CD14-positive monocyte (primary cell): ENCODE data around the gene DNAH9. TPM values are rescaled to one million over a fixed set of nuclear protein-coding genes. Genes with fewer than 3 reads are reported as not detected.

Experiments used
- DNase-seq, 3 donors: peaks; one replicate each; pipeline ENCODE4 v3.0.0-alpha.2; 2011 to 2022
- H2AFZ ChIP-seq: 2 replicates; pipeline ENCODE4 v1.6.0; 2012; ENCODE audit warnings: mild to moderate bottlenecking, low read depth, low read length, inconsistent platforms; ENCODE audit not compliant: insufficient read depth, poor library complexity, severe bottlenecking
- H3K27ac ChIP-seq, 2 donors: 1 replicate in 1 of 2; 2 replicates in 1 of 2; pipeline ENCODE4 v1.5.1; 2012 to 2013; ENCODE audit warnings: low read length in 2 of 2, control low read depth in 1 of 2, inconsistent platforms in 1 of 2, low read depth in 1 of 2, mild to moderate bottlenecking in 1 of 2
- H3K27me3 ChIP-seq, 2 donors: one replicate each; pipeline versions ENCODE4 v1.6.0 to v1.6.1; 2011 to 2013; ENCODE audit warnings: low read length in 2 of 2; ENCODE audit not compliant: control insufficient read depth in 2 of 2, insufficient read depth in 2 of 2
- H3K36me3 ChIP-seq, 2 donors: replicated peaks in 1 of 2; 1 replicate in 1 of 2; 2 replicates in 1 of 2; pipeline versions ENCODE4 v1.5.1 to v1.6.1; 2012 to 2013; ENCODE audit warnings: low read length in 2 of 2, control low read depth in 1 of 2, inconsistent platforms in 1 of 2, mild to moderate bottlenecking in 1 of 2; ENCODE audit not compliant: insufficient read depth in 2 of 2, control insufficient read depth in 1 of 2
- H3K4me1 ChIP-seq, 2 donors: 1 replicate in 1 of 2; 2 replicates in 1 of 2; pipeline versions ENCODE4 v1.5.1 to v1.6.1; 2012 to 2013; ENCODE audit warnings: low read length in 2 of 2, control low read depth in 1 of 2, inconsistent platforms in 1 of 2, mild to moderate bottlenecking in 1 of 2, moderate library complexity in 1 of 2; ENCODE audit not compliant: insufficient read depth in 2 of 2, control insufficient read depth in 1 of 2
- H3K4me2 ChIP-seq: replicated peaks from 2 replicates; pipeline ENCODE3; 2012; ENCODE audit warnings: low read length, moderate library complexity, mild to moderate bottlenecking; ENCODE audit not compliant: poor library complexity, severe bottlenecking; ENCODE audit errors: extremely low read depth
- H3K4me3 ChIP-seq, 3 experiments: fragments of 200-600 bp in 1 of 3; sonication (generic) in 1 of 3; replicated peaks in 1 of 3; 1 replicate in 2 of 3; 2 replicates in 1 of 3; pipeline ENCODE4 v1.5.1; 2011 to 2013; ENCODE audit warnings: low read length in 3 of 3, mild to moderate bottlenecking in 3 of 3, control low read depth in 2 of 3, low read depth in 2 of 3, inconsistent platforms in 1 of 3, moderate library complexity in 1 of 3
- H3K79me2 ChIP-seq: 2 replicates; pipeline ENCODE4 v1.6.0; 2012; ENCODE audit warnings: mild to moderate bottlenecking, control low read depth, inconsistent platforms, low read length, moderate library complexity; ENCODE audit not compliant: insufficient read depth
- H3K9ac ChIP-seq: 2 replicates; pipeline ENCODE4 v1.6.0; 2017; ENCODE audit warnings: low read length, mild to moderate bottlenecking; ENCODE audit not compliant: insufficient read depth, poor library complexity, severe bottlenecking
- H3K9me3 ChIP-seq, 2 donors: replicated peaks in 1 of 2; 1 replicate in 1 of 2; 2 replicates in 1 of 2; pipeline versions ENCODE4 v1.5.1 to v1.6.1; 2012 to 2013; ENCODE audit warnings: low read length in 2 of 2, control low read depth in 1 of 2; ENCODE audit not compliant: control insufficient read depth in 1 of 2, insufficient read depth in 1 of 2
- H4K20me1 ChIP-seq: 2 replicates; pipeline ENCODE4 v1.6.0; 2012; ENCODE audit warnings: mild to moderate bottlenecking, low read length, control low read depth, moderate library complexity; ENCODE audit not compliant: insufficient read depth
- H3K27ac Mint-ChIP-seq, 7 donors: one replicate each; pipeline ENCODE4 v1.8.0; 2020; ENCODE audit warnings: mild to moderate bottlenecking in 7 of 7, mixed read lengths in 7 of 7, moderate library complexity in 6 of 7, inconsistent platforms in 2 of 7
- H3K27me3 Mint-ChIP-seq, 3 donors: one replicate each; pipeline ENCODE4 v1.8.0; 2021 to 2022; ENCODE audit warnings: low read depth in 3 of 3, mild to moderate bottlenecking in 3 of 3, mixed read lengths in 3 of 3, moderate library complexity in 3 of 3, inconsistent platforms in 1 of 3
- H3K36me3 Mint-ChIP-seq, 2 donors: one replicate each; pipeline ENCODE4 v1.8.0; 2020; ENCODE audit warnings: mixed read lengths in 2 of 2, inconsistent platforms in 1 of 2, mild to moderate bottlenecking in 1 of 2
- H3K4me1 Mint-ChIP-seq: one replicate; pipeline ENCODE4 v1.8.0; 2020; ENCODE audit warnings: mild to moderate bottlenecking, mixed read lengths
- H3K4me3 Mint-ChIP-seq, 2 donors: one replicate each; pipeline ENCODE4 v1.8.0; 2020; ENCODE audit warnings: mild to moderate bottlenecking in 2 of 2, mixed read lengths in 2 of 2, moderate library complexity in 1 of 2
- H3K9me3 Mint-ChIP-seq, 7 donors: one replicate each; pipeline ENCODE4 v1.8.0; 2020 to 2022; ENCODE audit warnings: mixed read lengths in 7 of 7, mild to moderate bottlenecking in 6 of 7, moderate library complexity in 6 of 7, inconsistent platforms in 2 of 7
- CTCF ChIP-seq: fragments of 200-600 bp; IDR thresholded peaks from one replicate; pipeline ENCODE4 v1.8.0; 2022; ENCODE audit warnings: antibody characterized with exemption, mild to moderate bottlenecking
- WGBS: methylation state at CpG from one replicate; pipeline ENCODE4 v1.1.5; 2013; ENCODE audit warnings: missing lambda C conversion rate; ENCODE audit not compliant: insufficient coverage; 5-methylcytosine and 5-hydroxymethylcytosine counted together
- intact Hi-C, 2 donors: fragments of 100-400 bp; cut with micrococcal nuclease; formaldehyde crosslinking; loops; one replicate each; pipeline versions ENCODE4 v1.15.0 to v1.15.1; 2023
- polyA plus RNA-seq, 3 donors: library from polyadenylated mRNA; depleted of rRNA in 1 of 3; unstranded in 2 of 3; stranded (reverse) in 1 of 3; fragments of 300-500 nt in 2 of 3; fragments of >200 nt in 1 of 3; fragmentation: Illumina TruSeq in 2 of 3; gene quantifications; 1 replicate in 2 of 3; 2 replicates in 1 of 3; pipeline ENCODE4 v1.2.3, GENCODE V29; 2012 to 2021

The DNAH9 gene
- polyA plus RNA-seq, 3 donors: not detected

- no peak overlapping the region for H3K27ac Mint-ChIP-seq
- peaks cover 0 to 4% (median 0%) of the 10 kb centered on the region in 3 donors for H3K27me3 Mint-ChIP-seq
- H3K4me3 Mint-ChIP-seq: no peak overlapping the region
- H3K9me3 Mint-ChIP-seq: peaks cover 0 to 3% (median 0%) of the 10 kb centered on the region in 7 donors
- H3K36me3 Mint-ChIP-seq: no peaks in the 10 kb centered on the region
- intact Hi-C loops: no loop called here
- no peaks in the 10 kb centered on the region for H4K20me1 ChIP-seq
- H3K4me3 ChIP-seq: no peak overlapping the region
- no peaks in the 10 kb centered on the region for H3K4me1 ChIP-seq
- no peak overlapping the region for H3K9ac ChIP-seq
- H3K27me3 ChIP-seq: no peaks in the 10 kb centered on the region
- H2AFZ ChIP-seq: no peak overlapping the region
- no peak for TF ChIP-seq CTCF
- 75% methylated on average over 2 of the region's 2 CpGs for WGBS
- no peaks in the 10 kb centered on the region for H3K9me3 ChIP-seq
- no peaks in the 10 kb centered on the region for H3K36me3 ChIP-seq
- H3K79me2 ChIP-seq: no peaks in the 10 kb centered on the region
- no peak overlapping the region for H3K27ac ChIP-seq
- peaks cover 2% of the 10 kb centered on the region for H3K4me1 Mint-ChIP-seq
- H3K4me2 ChIP-seq: no peak overlapping the region
- DNase-seq: no peak
These were observed 47.2 kb downstream of the DNAH9 start for GRCh38 chr17:11645426-11645825.

GRCh38 chr17:11651089-11651488, 52.8 kb downstream of the DNAH9 start:
- no peaks in the 10 kb centered on the region for H3K9me3 ChIP-seq
- H3K36me3 ChIP-seq: no peaks in the 10 kb centered on the region
- no peaks in the 10 kb centered on the region for H3K27me3 ChIP-seq
- no peak overlapping the region for H3K9ac ChIP-seq
- Mint-ChIP-seq H3K27me3 (no peaks in the 10 kb centered on the region), H3K36me3 (no peaks in the 10 kb centered on the region), H3K27ac (no peak overlapping the region), H3K4me3 (no peak overlapping the region), H3K9me3 (peaks cover 0 to 5% (median 0%) of the 10 kb centered on the region in 7 donors), H3K4me1 (no peaks in the 10 kb centered on the region)
- H3K4me3 ChIP-seq: no peak overlapping the region
- TF ChIP-seq CTCF: no peak
- no peak overlapping the region for H3K27ac ChIP-seq
- DNase-seq: no peak
- H3K4me1 ChIP-seq: no peaks in the 10 kb centered on the region
- H3K79me2 ChIP-seq: no peaks in the 10 kb centered on the region
- intact Hi-C loops: no loop called here
- 80% methylated on average over 1 of the region's 3 CpGs for WGBS
- H3K4me2 ChIP-seq: no peak overlapping the region
- H2AFZ ChIP-seq: no peak overlapping the region
- no peaks in the 10 kb centered on the region for H4K20me1 ChIP-seq
